Measurements from ENCODE around the gene PHPT1.
A peak's percentile ranks its signal among the peaks of the same experiment; 100 is the strongest.

The PHPT1 gene

GRCh38 chr9:136853596-136854112 lies 4.4 kb downstream of the PHPT1 start:
- Histone ChIP-seq H2AFZ (ENCODE audit: low read length) (no peak overlapping the region), H3K36me3 (ENCODE audit: insufficient read depth, low read length) (peaks cover 9% of the 10 kb centered on the region; the same call in 1 of the 2 replicates), H3K4me2 (ENCODE audit: low read length) (no peak overlapping the region), H3K79me2 (ENCODE audit: insufficient read depth, low read length) (no peaks in the 10 kb centered on the region), H3K27ac (ENCODE audit: low read depth, low read length, poor library complexity, severe bottlenecking) (no peak overlapping the region), H3K9ac (ENCODE audit: low read length) (no peak overlapping the region), H3F3A (ENCODE audit: insufficient read depth, low read length) (no peaks in the 10 kb centered on the region), H3K4me1 (ENCODE audit: insufficient read depth, low read length, severe bottlenecking) (peaks cover 7% of the 10 kb centered on the region), H3K9me3 (ENCODE audit: low read length) (no peaks in the 10 kb centered on the region), H3K9me2 (ENCODE audit: low read depth, low read length) (no peaks in the 10 kb centered on the region), H3K4me3 (ENCODE audit: low read depth, low read length, poor library complexity, severe bottlenecking) (no peak overlapping the region), H4K20me1 (ENCODE audit: insufficient read depth, low read length) (no peaks in the 10 kb centered on the region), H3K27me3 (ENCODE audit: insufficient read depth, low read length) (no peaks in the 10 kb centered on the region)
- TF ChIP-seq EZH2 (IDR thresholded peaks at IDR 0.05; ENCODE audit: borderline replicate concordance, low read length) = no peak
- TF ChIP-seq CTCF (IDR thresholded peaks at IDR 0.05; ENCODE audit: low read length) = peak; percentile 46; the same call in 1 of the 2 replicates

- Histone ChIP-seq H3K27me3 (ENCODE audit: insufficient read depth, low read length) (no peaks in the 10 kb centered on the region), H3F3A (ENCODE audit: insufficient read depth, low read length) (no peaks in the 10 kb centered on the region), H3K9me2 (ENCODE audit: low read depth, low read length) (no peaks in the 10 kb centered on the region), H2AFZ (ENCODE audit: low read length) (no peak overlapping the region), H4K20me1 (ENCODE audit: insufficient read depth, low read length) (no peaks in the 10 kb centered on the region), H3K27ac (ENCODE audit: low read depth, low read length, poor library complexity, severe bottlenecking) (no peak overlapping the region), H3K79me2 (ENCODE audit: insufficient read depth, low read length) (no peaks in the 10 kb centered on the region), H3K4me1 (ENCODE audit: insufficient read depth, low read length, severe bottlenecking) (peaks cover 7% of the 10 kb centered on the region), H3K4me2 (ENCODE audit: low read length) (no peak overlapping the region), H3K36me3 (ENCODE audit: insufficient read depth, low read length) (peaks cover 9% of the 10 kb centered on the region; the same call in 1 of the 2 replicates), H3K9me3 (ENCODE audit: low read length) (no peaks in the 10 kb centered on the region), H3K9ac (ENCODE audit: low read length) (no peak overlapping the region), H3K4me3 (ENCODE audit: low read depth, low read length, poor library complexity, severe bottlenecking) (no peak overlapping the region)
- TF ChIP-seq EZH2 (IDR thresholded peaks at IDR 0.05; ENCODE audit: borderline replicate concordance, low read length) (no peak), CTCF (IDR thresholded peaks at IDR 0.05; ENCODE audit: low read length) (no peak)
Measured at GRCh38 chr9:136854113-136854841, 5.1 kb downstream of the PHPT1 start.

- H3K4me2 ChIP-seq (ENCODE audit: low read length) = no peak overlapping the region
Measured at GRCh38 chr9:136854842-136855460, 5.7 kb downstream of the PHPT1 start.

More at GRCh38 chr9:136854842-136855460, 5.7 kb downstream of the PHPT1 start:
- Histone ChIP-seq H3K4me1 (ENCODE audit: insufficient read depth, low read length, severe bottlenecking) (peaks cover 3% of the 10 kb centered on the region), H3K79me2 (ENCODE audit: insufficient read depth, low read length) (no peaks in the 10 kb centered on the region), H3K9ac (ENCODE audit: low read length) (no peak overlapping the region), H3K27ac (ENCODE audit: low read depth, low read length, poor library complexity, severe bottlenecking) (no peak overlapping the region), H3K4me3 (ENCODE audit: low read depth, low read length, poor library complexity, severe bottlenecking) (no peak overlapping the region), H3K36me3 (ENCODE audit: insufficient read depth, low read length) (peaks cover 9% of the 10 kb centered on the region; the same call in 1 of the 2 replicates), H4K20me1 (ENCODE audit: insufficient read depth, low read length) (no peaks in the 10 kb centered on the region), H2AFZ (ENCODE audit: low read length) (no peak overlapping the region), H3K27me3 (ENCODE audit: insufficient read depth, low read length) (no peaks in the 10 kb centered on the region), H3K9me2 (ENCODE audit: low read depth, low read length) (no peaks in the 10 kb centered on the region), H3K9me3 (ENCODE audit: low read length) (no peaks in the 10 kb centered on the region), H3F3A (ENCODE audit: insufficient read depth, low read length) (no peaks in the 10 kb centered on the region)
- TF ChIP-seq CTCF (IDR thresholded peaks at IDR 0.05; ENCODE audit: low read length) (no peak), EZH2 (IDR thresholded peaks at IDR 0.05; ENCODE audit: borderline replicate concordance, low read length) (no peak)
